ENCODE results near the gene LITAFD.
A peak's percentile ranks its signal among the peaks of the same experiment; 100 is the strongest.
"Not testable (repeated sequence)": the region's sequence is repeated elsewhere in the genome, so short reads cannot be mapped to it uniquely, and the experiment has no call there.

LITAFD gene

DNA sequence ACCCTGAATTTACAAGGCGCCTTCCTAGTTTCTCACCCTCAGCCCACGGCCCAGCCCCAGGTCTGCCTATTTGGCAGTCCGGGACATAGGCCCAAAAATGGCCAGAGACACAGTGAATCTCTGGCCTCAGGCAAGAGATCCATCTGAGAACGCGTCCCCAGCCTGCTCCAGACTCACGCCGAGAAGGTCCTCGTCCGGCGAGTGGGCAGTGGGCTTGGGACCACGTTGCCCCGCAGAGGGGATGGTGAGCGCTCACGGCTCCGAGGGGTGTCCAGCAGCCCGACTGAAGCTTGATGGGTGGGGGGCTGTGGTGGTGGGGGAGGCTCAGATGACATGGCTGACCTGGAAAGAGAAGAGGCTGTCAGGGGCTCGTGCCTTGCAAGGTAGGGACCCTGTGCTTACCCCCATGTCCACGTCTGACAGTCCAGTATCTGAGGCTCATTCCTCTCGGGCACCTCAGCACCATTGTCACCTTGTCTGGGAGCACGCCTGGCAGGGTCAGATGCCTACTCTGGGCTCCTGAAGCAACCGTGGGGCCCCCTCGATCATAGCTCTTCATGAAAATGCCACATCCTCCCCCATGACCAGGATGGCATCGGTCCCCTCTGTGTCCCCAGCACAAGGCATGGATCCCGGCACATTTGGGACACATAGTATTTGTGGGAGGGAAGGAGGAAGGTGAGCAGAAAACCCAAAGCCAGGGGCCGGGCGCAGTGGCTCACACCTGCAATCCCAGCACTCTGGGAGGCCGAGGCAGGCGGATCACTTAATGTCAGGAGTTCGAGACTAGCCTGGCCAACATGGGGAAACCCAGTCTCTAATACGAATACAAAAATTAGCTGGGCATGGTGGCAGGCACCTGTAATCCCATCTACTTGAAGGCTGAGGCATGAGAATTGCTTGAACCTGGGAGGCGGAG is 22.9 kb upstream of the LITAFD start:
- DNase-seq (ENCODE audit: low read depth): no peak

- no peak for DNase-seq (ENCODE audit: low read depth)
Measured at GRCh38 chr16:8859913-8860881, 22.0 kb upstream of the LITAFD start.

DNA sequence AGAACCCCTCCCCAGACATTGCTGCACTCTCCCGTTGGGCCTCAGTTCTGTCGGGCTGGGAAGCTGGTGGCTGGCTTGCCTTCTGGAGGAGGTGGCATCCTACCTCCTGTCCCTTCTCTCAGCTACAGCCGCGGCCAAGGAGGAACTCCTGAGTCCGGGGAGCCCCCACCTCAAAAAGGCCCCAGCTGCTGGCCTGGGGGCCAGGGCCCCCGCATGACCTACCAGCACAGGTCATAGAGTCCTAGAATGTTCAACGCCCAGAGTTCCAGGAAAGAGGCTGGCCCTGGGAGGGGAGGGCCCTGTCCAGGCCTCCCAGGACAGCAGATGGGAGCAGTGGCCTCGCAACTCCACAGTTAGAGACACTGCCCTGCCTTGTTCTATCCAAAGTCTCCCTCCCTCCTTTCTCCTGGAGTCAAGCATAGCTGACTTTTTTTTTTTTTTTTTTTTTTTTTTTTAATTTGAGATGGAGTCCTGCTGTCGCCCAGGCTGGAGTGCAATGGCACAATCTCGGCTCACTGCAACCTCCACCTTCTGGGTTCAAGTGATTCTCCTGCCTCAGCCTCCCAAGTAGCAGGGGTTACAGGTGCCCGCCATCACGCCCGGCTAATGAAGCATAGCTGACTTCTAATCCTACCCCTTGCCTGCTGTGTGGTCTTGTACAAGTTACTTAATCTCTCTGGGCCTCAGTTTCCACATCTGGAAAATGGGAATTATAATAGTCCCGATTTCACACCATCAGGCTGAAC is 20.4 kb upstream of the LITAFD start:
- no peak for DNase-seq (ENCODE audit: low read depth)

GRCh38 chr16:8862309-8863130 is 19.6 kb upstream of the LITAFD start:
- DNase-seq (ENCODE audit: low read depth): no peak

GRCh38 chr16:8863594-8864424 is 18.3 kb upstream of the LITAFD start:
- no peak for DNase-seq (ENCODE audit: low read depth)

DNA sequence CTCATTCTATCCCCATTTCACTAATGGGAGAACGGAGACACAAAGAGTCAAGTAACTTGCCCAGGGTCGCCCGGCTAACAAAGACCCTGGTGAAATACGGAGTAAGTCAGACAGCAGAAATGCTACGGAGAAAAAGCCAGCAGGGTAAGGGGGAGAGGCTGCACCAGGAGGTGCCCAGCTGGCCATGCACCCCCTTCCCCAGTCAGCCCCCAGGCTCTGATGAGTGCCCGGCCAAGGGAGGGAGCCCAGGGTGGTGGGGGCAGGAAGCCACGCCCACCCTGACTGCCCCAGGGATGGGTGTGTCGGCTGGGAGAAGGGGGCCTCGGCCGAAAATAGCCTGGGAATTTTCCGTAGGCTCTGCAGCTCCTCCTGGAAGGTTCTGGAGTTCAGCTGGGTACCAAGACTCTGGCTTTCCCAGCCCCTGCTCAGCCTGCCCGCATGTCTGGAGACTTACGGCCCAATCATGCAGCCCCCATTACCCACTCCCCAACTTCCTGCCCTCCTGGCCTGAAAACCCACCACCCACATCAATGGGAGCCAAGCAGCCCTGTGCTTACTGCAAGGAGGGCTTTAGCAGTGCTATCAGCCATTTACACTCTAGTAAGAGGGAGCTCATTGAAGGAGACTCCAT is 17.6 kb upstream of the LITAFD start:
- DNase-seq (ENCODE audit: low read depth): no peak

DNA sequence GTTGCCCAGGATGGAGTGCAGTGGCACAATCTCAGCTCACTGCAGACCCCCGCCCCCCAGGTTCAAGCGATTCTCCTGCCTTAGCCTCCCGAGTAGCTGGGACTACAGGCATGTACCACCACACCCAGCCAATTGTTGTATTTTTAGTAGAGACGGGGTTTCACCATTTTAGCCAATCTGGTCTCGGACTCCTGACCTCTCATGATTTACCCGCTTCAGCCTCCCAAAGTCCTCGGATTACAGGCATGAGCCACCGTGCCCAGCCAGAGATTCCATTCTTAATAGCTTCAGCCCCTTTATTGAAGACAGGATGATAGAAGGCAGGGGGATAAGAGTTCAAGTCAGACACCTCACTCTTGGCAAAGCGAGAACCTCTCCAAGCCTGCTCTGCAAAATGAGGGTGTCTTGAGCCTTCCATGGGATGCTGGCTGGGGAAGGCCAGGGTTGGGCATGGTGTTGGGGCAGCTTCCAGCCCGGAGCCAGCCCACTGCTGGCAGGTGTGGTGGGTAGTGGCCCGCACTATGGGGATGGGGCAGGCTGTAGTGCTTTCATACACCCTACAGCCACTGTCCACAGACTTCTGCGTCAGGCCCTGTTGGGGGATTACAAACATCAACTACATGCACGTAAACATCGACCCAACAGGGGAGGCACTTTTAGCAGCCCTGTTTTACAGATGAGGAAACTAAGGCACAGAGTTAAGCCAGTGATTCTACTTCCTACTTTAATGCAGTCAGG is 16.8 kb upstream of the LITAFD start:
- no peak for DNase-seq (ENCODE audit: low read depth)

DNA sequence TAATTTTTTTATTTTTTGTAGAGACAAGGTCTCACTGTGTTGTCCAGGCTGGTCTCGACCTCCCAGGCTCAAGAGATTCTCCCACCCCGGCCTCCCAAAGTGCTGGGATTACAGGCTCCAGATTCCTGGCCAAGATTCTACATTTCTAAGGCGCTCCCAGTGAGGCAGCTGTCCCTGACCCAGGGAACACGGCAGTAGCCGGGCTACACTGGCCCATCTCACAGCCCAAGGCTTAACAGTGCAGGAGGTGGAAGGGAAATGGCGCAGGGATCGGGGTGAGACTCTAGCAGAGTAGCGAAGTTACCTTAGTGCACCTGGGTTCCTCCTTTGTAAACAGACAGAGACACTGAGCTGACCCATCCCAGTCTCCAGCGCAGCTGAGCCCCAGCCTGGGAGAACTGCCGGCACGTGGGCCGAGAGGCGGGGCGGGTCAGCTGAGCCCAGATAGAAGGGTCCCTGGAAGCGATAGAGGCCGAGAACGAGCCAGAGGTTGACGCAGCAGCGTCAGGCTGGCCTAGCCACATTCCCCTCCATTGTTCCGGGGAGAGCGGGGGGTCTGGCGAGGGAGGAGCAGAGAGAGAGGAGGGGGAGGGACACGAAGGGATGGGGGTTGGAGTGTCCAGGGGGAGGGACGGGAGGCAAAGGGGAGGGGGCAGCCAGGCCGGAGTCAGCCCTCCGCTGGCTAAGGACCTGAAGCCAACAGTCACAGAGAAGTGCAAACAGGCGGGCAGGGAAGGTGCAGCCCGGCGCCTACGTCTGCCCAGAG is 15.8 kb upstream of the LITAFD start:
- no peak for DNase-seq (ENCODE audit: low read depth)

DNA sequence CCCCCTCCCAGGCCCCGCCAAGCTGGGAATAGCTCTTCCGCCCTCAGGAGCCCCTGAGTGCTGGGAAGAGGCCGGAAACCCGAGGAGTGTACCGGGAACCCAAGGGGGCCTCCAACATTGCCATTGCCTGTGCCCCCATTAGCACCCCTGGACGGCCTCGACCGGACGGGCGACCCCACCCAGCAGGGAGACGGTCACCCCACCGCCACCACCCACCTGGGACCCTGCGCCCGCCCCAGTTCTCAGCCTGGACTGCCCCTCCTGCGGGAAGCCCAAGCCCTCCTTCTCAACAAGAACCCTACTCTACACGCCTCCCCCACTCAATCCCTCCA is 15.3 kb upstream of the LITAFD start:
- DNase-seq (ENCODE audit: low read depth): no peak

DNA sequence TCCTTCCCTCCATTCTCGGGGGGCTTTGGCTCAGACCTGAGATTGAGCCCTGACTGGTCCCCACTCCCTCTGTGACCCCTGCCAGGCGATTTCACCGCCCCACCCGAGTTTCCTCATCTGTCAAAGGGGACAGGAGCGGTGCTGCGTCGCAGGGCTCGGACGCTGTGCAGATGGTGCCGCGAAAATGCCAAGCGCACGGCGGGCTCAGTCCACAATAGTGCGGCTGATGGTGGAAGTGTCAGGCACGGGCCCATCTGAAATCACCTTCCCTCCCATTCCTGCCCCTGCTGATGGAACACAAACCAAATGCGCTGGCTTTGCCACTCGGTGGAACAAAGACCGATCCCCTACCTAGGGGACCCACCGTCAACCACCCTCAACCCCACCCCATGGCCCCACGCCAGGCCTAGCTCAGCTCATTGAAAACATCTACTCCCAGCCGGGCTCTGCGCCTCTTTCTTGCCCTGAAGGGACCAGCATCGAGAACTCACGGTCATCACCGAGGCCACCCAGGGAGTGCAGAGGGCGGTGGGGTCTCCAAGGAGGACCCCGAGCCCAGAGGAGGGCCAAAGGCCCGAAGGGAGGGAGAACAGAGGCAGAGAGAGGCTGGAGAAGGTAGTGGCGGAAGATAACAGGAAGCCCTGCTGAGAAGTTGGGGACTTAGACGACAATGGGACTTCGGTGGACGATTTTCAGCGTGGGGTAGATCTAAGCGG is 14.8 kb upstream of the LITAFD start:
- DNase-seq (ENCODE audit: low read depth): no peak

GRCh38 chr16:8867932-8868415 is 14.2 kb upstream of the LITAFD start:
- DNase-seq (ENCODE audit: low read depth): no peak

- peak; percentile 81 for DNase-seq (ENCODE audit: low read depth)
Measured at GRCh38 chr16:8868416-8869211, 13.5 kb upstream of the LITAFD start, which contains the start of gene CARHSP1. TSS of gene CARHSP1 (minus strand) at chr16:8869006. CDS start at chr16:8859328, 9,678 bp downstream.

DNA sequence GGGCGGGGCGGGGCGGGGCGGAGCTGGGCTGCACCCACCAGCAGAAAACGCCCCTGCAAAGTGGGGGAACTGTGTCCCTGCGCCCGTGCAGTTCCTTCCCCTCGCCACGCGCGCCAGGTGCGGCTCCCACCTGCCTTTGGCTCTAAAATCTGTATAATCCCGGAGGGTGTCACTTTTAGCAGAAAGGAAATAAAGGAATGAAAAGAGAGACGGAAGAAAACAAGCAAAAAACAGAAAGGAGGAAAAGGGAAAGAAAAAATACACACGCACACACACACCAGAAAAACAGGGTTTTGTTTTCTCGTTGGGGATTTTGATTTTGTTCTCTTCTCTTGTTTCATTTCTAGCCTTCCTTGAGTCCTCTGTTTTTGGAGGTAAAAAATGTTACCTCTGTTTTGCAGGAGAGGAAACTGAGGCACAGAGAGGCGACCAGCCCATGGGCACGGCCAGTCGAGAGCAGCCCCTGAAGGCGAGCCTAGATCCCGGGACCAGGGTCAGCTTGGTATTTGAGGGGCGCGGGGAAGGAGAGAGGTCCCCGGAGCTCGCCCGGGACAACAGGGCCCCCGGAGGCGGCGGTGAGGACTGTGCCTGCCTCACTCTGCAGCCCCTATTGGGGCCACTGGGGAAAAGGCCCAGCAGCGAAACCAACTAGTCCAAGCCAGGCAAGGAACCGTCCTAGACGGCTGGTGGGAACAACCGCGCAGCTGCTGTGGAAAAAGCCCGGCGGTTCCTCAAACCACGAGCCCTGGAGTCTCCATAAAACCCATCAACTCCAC is 12.8 kb upstream of the LITAFD start:
- DNase-seq (ENCODE audit: low read depth): no peak

- not testable (repeated sequence) for DNase-seq (ENCODE audit: low read depth)
Measured at GRCh38 chr16:8869988-8870241, 12.2 kb upstream of the LITAFD start.

DNA sequence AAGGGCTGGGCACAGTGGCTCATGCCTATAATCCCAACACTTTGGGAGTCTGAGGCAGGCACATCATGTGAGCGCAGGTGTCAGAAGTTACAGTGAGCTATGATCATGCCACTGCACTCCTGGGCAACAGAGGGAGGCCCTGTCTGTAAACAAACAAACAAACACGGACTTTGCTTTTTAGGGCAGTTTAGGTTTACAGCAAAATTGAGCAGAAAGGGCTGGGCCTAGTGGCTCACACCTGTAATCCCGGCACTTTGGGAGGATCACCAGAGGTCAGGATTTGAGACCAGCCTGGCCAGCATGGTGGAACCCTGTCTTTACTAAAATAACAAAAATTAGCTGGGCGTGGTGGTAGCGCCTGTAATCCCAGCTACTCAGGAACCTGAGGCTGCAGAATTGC is 10.1 kb upstream of the LITAFD start:
- DNase-seq (ENCODE audit: low read depth): no peak

Measured in stromal cell of bone marrow (primary cell).